ENCODE data around the gene MKX.

- TF ChIP-seq CTCF (IDR thresholded peaks at IDR 0.05) (no peak), POLR2AphosphoS5 (IDR thresholded peaks at IDR 0.05; ENCODE audit: insufficient read depth in 1 of 2, low read depth in 1 of 2) (no peak)
Observed at GRCh38 chr10:27713941-27714340, 31.7 kb downstream of the MKX start.
